HCT116 (cell line): Measurements from ENCODE around the gene ZSWIM3. TPM values are rescaled to one million over a fixed set of nuclear protein-coding genes. Genes with fewer than 3 reads are reported as not detected.

Experiments used
- ATAC-seq: fragments of 200-7000 bp; cut with Tn5 transposase; 2 replicates; pipeline ENCODE4 v1.9.1; 2020; ENCODE audit warnings: mild to moderate bottlenecking, moderate library complexity
- BruUV-seq: library from RNA; stranded (reverse); fragments of 400-500 nt; replicated peaks from 2 replicates; lab custom pipeline; 2021; lab: Mats Ljungman, UMichigan
- CTCF ChIA-PET: fragments of 300-600 bp; sonication (Branson Sonifier 250); formaldehyde crosslinking; loops from one replicate; lab custom pipeline; 2021; ENCODE audit warnings: antibody characterized with exemption; lab: Charles Lee
- POLR2A ChIA-PET: fragments of 300-600, 350-600 bp; sonication (Branson Sonifier 250); formaldehyde crosslinking; loops from one replicate; lab custom pipeline; 2021; ENCODE audit warnings: antibody characterized with exemption; lab: Charles Lee
- RAD21 ChIA-PET, 2 experiments: fragments of 300-600 bp; sonication (Branson Sonifier 250); formaldehyde crosslinking; loops; one replicate each; lab custom pipeline; 2023; ENCODE audit warnings: low total read pairs in 2 of 2; ENCODE audit not compliant: uncharacterized antibody in 2 of 2, unreplicated experiment in 2 of 2, low non-redundant PET in 1 of 2; lab: Charles Lee
- DNase-seq: peaks from one replicate; pipeline ENCODE4 v3.0.0-alpha.2; 2010; ENCODE audit warnings: low read depth, low spot score
- H2AFZ ChIP-seq: fragments of 200-600 bp; shearing (Covaris generic), sonication (generic); 2 replicates; pipeline ENCODE4 v1.6.1; 2017; ENCODE audit warnings: low read depth, mixed run types, mixed read lengths, antibody characterized with exemption, low read length; ENCODE audit not compliant: poor library complexity, severe bottlenecking
- H3K27ac ChIP-seq: 2 replicates; pipeline ENCODE4 v1.5.1; 2012; ENCODE audit warnings: low read depth, low read length
- H3K27me3 ChIP-seq: fragments of 200-600 bp; sonication (generic); 2 replicates; pipeline ENCODE4 v1.6.1; 2016; ENCODE audit warnings: mixed run types, low read length, mixed read lengths; ENCODE audit not compliant: insufficient read depth
- H3K36me3 ChIP-seq, 2 experiments: fragments of 200-500 bp in 1 of 2; fragments of 200-600 bp in 1 of 2; sonication (Bioruptor generic) in 1 of 2; sonication (generic) in 1 of 2; 2 replicates each; pipeline versions ENCODE4 v1.5.1 to v1.6.1; 2014 to 2016; ENCODE audit warnings: low read length in 2 of 2, inconsistent platforms in 1 of 2, mixed read lengths in 1 of 2, mixed run types in 1 of 2; ENCODE audit not compliant: insufficient read depth in 2 of 2, control insufficient read depth in 1 of 2
- H3K4me1 ChIP-seq, 2 experiments: fragments of 200-600 bp in 1 of 2; sonication (generic) in 1 of 2; 2 replicates each; pipeline versions ENCODE4 v1.5.1 to v1.6.1; 2012 to 2017; ENCODE audit warnings: low read length in 2 of 2, inconsistent platforms in 1 of 2, mild to moderate bottlenecking in 1 of 2, mixed read lengths in 1 of 2, mixed run types in 1 of 2, moderate library complexity in 1 of 2; ENCODE audit not compliant: insufficient read depth in 2 of 2, control insufficient read depth in 1 of 2
- H3K4me2 ChIP-seq: fragments of 200-600 bp; sonication (generic); 2 replicates; pipeline ENCODE4 v1.6.1; 2017; ENCODE audit warnings: mixed run types, low read length, mixed read lengths
- H3K4me3 ChIP-seq, 2 experiments: fragments of 200-600 bp in 1 of 2; sonication (generic) in 1 of 2; replicated peaks in 1 of 2; 2 replicates each; pipeline ENCODE4 v1.5.1; 2011 to 2016; ENCODE audit warnings: low read length in 2 of 2, control low read depth in 1 of 2, low read depth in 1 of 2, mild to moderate bottlenecking in 1 of 2, mixed read lengths in 1 of 2, mixed run types in 1 of 2
- H3K79me2 ChIP-seq: fragments of 200-600 bp; sonication (generic); 2 replicates; pipeline ENCODE4 v1.6.1; 2017; ENCODE audit warnings: mild to moderate bottlenecking, mixed run types, low read length, moderate library complexity, mixed read lengths; ENCODE audit not compliant: insufficient read depth
- H3K9ac ChIP-seq: fragments of 200-600 bp; sonication (generic); 2 replicates; pipeline ENCODE4 v1.6.1; 2016; ENCODE audit warnings: low read length, mixed read lengths
- H3K9me2 ChIP-seq: fragments of 200-600 bp; sonication (generic), shearing (Covaris generic); 2 replicates; pipeline ENCODE4 v1.6.1; 2017; ENCODE audit warnings: mixed run types, mild to moderate bottlenecking, moderate library complexity; ENCODE audit not compliant: insufficient read depth
- H3K9me3 ChIP-seq, 2 experiments: fragments of 200-500 bp in 1 of 2; fragments of 200-600 bp in 1 of 2; sonication (Bioruptor generic) in 1 of 2; sonication (generic) in 1 of 2; 2 replicates each; pipeline ENCODE4 v1.6.1; 2014 to 2017; ENCODE audit warnings: low read length in 2 of 2, mixed read lengths in 2 of 2, inconsistent platforms in 1 of 2, low read depth in 1 of 2, mild to moderate bottlenecking in 1 of 2, mixed run types in 1 of 2, moderate library complexity in 1 of 2; ENCODE audit not compliant: control insufficient read depth in 1 of 2, insufficient read depth in 1 of 2
- H4K20me1 ChIP-seq: fragments of 200-600 bp; sonication (generic), shearing (Covaris generic); 2 replicates; pipeline ENCODE4 v1.6.1; 2017; ENCODE audit warnings: mixed run types, mild to moderate bottlenecking, moderate library complexity; ENCODE audit not compliant: insufficient read depth
- EZH2 ChIP-seq: fragments of 200-600 bp; sonication (generic); IDR thresholded peaks from 2 replicates; pipeline ENCODE4 v1.6.1; 2017; ENCODE audit warnings: antibody characterized with exemption, mixed run types
- EZH2phosphoT487 ChIP-seq: fragments of 200-600 bp; IDR thresholded peaks from 2 replicates; pipeline ENCODE4 v1.6.1; 2018; ENCODE audit warnings: antibody characterized with exemption, borderline replicate concordance
- JUND ChIP-seq: IDR thresholded peaks from 2 replicates; pipeline ENCODE4 v1.6.1; 2012
- POLR2A ChIP-seq: IDR thresholded peaks from 2 replicates; pipeline ENCODE4 v1.7.0; 2011; ENCODE audit warnings: borderline replicate concordance; ENCODE audit not compliant: insufficient read depth, insufficient read length; ENCODE audit errors: extremely low read depth
- POLR2AphosphoS5 ChIP-seq: IDR thresholded peaks from 2 replicates; pipeline ENCODE4 v1.6.1; 2011; ENCODE audit warnings: mild to moderate bottlenecking, low read depth, low read length, moderate library complexity
- RAD21 ChIP-seq: IDR thresholded peaks from 2 replicates; pipeline ENCODE4 v1.6.1; 2012; ENCODE audit warnings: low read depth, mild to moderate bottlenecking
- SIN3A ChIP-seq: IDR thresholded peaks from 2 replicates; pipeline ENCODE4 v1.6.1; 2012; ENCODE audit warnings: low read depth
- SP1 ChIP-seq: IDR thresholded peaks from 2 replicates; pipeline ENCODE4 v1.6.1; 2012; ENCODE audit warnings: low read depth
- SRF ChIP-seq: IDR thresholded peaks from 2 replicates; pipeline ENCODE4 v1.6.1; 2012; ENCODE audit warnings: low read depth
- ZFX ChIP-seq: fragments of 450-650 bp; IDR thresholded peaks from 2 replicates; pipeline ENCODE4 v1.6.1; 2017
- ZNF274 ChIP-seq: fragments of 200-500 bp; sonication (Bioruptor generic); IDR thresholded peaks from 2 replicates; pipeline ENCODE4 v1.6.1; 2014; ENCODE audit warnings: mild to moderate bottlenecking, low read depth, low read length, inconsistent platforms
- intact Hi-C: fragments of 100-400 bp; cut with micrococcal nuclease; formaldehyde crosslinking; loops from 2 replicates; pipeline ENCODE4 v1.10.0; 2022
- total RNA-seq: library from RNA; stranded (reverse); gene quantifications from one replicate; pipeline ENCODE4 v1.2.1, GENCODE V29; 2021; ENCODE audit not compliant: unreplicated experiment
- TF ChIP-seq, protein P1 (sequence below), 3 experiments: fragments of 200-600 bp in 1 of 3; sonication (generic) in 1 of 3; IDR thresholded peaks in 2 of 3; conservative IDR thresholded peaks in 1 of 3; 2 replicates each; pipeline ENCODE4 v1.5.1; 2012 to 2017; ENCODE audit warnings: low read depth in 2 of 3, low read length in 2 of 3, antibody characterized with exemption in 1 of 3, borderline replicate concordance in 1 of 3, control low read depth in 1 of 3, mild to moderate bottlenecking in 1 of 3, mixed read lengths in 1 of 3, mixed run types in 1 of 3, moderate library complexity in 1 of 3; ENCODE audit not compliant: insufficient read depth in 1 of 3

ZSWIM3 gene
- total RNA-seq, 1 experiment from 2014 or later = 1.8 TPM

DNA sequence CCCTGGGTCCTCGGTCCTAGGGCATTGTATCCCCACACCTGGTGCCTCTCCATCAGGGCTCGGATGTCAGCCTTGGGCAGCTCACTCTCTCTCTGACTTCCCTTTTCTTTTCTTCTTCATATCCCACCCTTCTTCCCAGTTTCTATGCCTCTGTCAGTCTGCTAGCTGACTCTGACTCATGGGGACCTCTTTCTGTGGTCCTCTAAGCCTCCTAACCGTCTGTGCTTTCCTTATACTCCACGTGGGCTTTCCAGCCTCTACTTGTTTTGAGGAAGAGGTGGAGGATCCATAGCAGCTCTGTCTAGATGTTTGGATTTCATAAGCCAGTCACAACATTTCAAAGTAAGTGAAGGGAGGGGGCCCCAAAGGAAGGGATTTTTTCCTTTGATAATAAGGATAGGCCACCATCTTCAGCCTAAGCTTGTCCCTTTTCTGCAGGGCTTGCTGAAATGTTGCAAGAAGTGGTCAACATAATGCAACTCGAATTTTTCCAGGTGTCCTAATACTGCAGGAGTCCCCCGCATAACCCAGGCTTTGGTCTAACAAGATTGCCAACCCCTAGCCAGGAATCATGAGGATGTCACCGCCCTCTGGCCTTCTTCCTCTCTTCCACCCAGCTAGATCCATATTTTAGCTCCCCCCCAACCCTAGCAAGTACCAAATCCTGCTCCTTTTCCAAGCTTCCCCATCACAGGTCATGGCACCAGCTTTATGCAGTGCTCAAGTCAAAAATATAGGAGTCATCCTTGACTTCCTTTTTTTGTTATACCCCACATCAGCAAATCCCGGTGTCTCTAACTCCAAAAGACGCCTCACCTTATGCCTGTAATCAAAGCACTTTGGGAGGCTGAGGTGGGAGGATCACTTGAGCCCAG, 63.3 kb downstream of the ZSWIM3 start:
- no peak overlapping the region for H3K4me3 ChIP-seq
- H3K27me3 ChIP-seq = no peaks in the 10 kb centered on the region
- CTCF ChIA-PET = no interaction called here
- H3K9me3 ChIP-seq = no peaks in the 10 kb centered on the region
- no peaks in the 10 kb centered on the region for H3K79me2 ChIP-seq
- ATAC-seq (no peak), DNase-seq (no peak)
- no peaks in the 10 kb centered on the region for H3K9me2 ChIP-seq
- no peak overlapping the region for H3K9ac ChIP-seq
- H3K4me2 ChIP-seq = no peak overlapping the region
- no TSS peak for BruUV-seq
- RAD21 ChIA-PET = no interaction called here
- intact Hi-C loops = no loop called here
- H2AFZ ChIP-seq = no peak overlapping the region
- no peaks in the 10 kb centered on the region for H3K36me3 ChIP-seq
- TF ChIP-seq EZH2phosphoT487 (no peak), SRF (no peak), EZH2 (no peak), POLR2AphosphoS5 (no peak), SP1 (no peak), ZFX (no peak), ZNF274 (no peak), SIN3A (no peak), POLR2A (no peak), RAD21 (no peak), JUND (no peak)
- TF ChIP-seq, protein P1, sequence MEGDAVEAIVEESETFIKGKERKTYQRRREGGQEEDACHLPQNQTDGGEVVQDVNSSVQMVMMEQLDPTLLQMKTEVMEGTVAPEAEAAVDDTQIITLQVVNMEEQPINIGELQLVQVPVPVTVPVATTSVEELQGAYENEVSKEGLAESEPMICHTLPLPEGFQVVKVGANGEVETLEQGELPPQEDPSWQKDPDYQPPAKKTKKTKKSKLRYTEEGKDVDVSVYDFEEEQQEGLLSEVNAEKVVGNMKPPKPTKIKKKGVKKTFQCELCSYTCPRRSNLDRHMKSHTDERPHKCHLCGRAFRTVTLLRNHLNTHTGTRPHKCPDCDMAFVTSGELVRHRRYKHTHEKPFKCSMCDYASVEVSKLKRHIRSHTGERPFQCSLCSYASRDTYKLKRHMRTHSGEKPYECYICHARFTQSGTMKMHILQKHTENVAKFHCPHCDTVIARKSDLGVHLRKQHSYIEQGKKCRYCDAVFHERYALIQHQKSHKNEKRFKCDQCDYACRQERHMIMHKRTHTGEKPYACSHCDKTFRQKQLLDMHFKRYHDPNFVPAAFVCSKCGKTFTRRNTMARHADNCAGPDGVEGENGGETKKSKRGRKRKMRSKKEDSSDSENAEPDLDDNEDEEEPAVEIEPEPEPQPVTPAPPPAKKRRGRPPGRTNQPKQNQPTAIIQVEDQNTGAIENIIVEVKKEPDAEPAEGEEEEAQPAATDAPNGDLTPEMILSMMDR (IDR thresholded peaks at IDR 0.05 in 2 of 3, conservative IDR thresholded peaks at IDR 0.05 in 1 of 3; ENCODE audit: borderline replicate concordance in 1 of 3, insufficient read depth in 1 of 3, low read depth in 2 of 3, low read length in 2 of 3) = no peak
- POLR2A ChIA-PET = interaction anchor here (0.6 to 3.2 kb wide), 2 partner anchors 14 to 49 kb away, joined by 3 to 12 read pairs; partner anchors contain the start of gene PCIF1
- H3K4me1 ChIP-seq = no peaks in the 10 kb centered on the region
- H4K20me1 ChIP-seq = no peaks in the 10 kb centered on the region
- H3K27ac ChIP-seq = no peak overlapping the region
